Measurements from ENCODE around the gene TMEM44. TPM values are rescaled to one million over a fixed set of nuclear protein-coding genes. Genes with fewer than 3 reads are reported as not detected.

The TMEM44 gene
- total and polyA plus RNA-seq, 9 of the 15 experiments (the other 6 are each of a cell fraction or from before 2014, with no cell fraction given) = 0.53 to 18.1 (median 11.3) TPM

GRCh38 chr3:194586836-194587235, 46.4 kb downstream of the TMEM44 start:
- Histone ChIP-seq H3K79me2 (ENCODE audit: control insufficient read depth, insufficient read depth, low read length) (peaks cover 13% of the 10 kb centered on the region), H2AFZ (ENCODE audit: low read depth, low read length) (no peak overlapping the region), H3K4me1 (replicated peaks in 1 of 2; ENCODE audit: control insufficient read depth in 2 of 2, insufficient read depth in 2 of 2, low read length in 2 of 2) (peaks cover 5 to 11% of the 10 kb centered on the region in 2 experiments; a peak in 4 of 5 replicates), H3K27me3 (ENCODE audit: control insufficient read depth in 2 of 2, insufficient read depth in 2 of 2, low read length in 2 of 2) (no peaks in the 10 kb centered on the region), H4K20me1 (replicated peaks; ENCODE audit: control insufficient read depth, insufficient read depth, low read length) (no peaks in the 10 kb centered on the region), H3K9me1 (ENCODE audit: control insufficient read depth, insufficient read depth, low read length) (no peaks in the 10 kb centered on the region), H3K4me3 (no peak overlapping the region), H3K9ac (ENCODE audit: insufficient read depth in 1 of 2, low read depth in 2 of 2, low read length in 2 of 2) (no peak overlapping the region), H3K9me3 (replicated peaks; ENCODE audit: control insufficient read depth, insufficient read depth, low read depth, low read length) (no peaks in the 10 kb centered on the region), H3K36me3 (ENCODE audit: control insufficient read depth, insufficient read depth, low read length) (peaks cover 20% of the 10 kb centered on the region; the same call in 2 of the 3 replicates), H3K27ac (ENCODE audit: extremely low read depth, low read depth, low read length) (no peak overlapping the region), H3K4me2 (ENCODE audit: insufficient read depth, low read length) (no peak overlapping the region)
- no peak for TF ChIP-seq PYGO2 (tag; IDR thresholded peaks at IDR 0.05)
- no peak for TF ChIP-seq XRCC4 (IDR thresholded peaks at IDR 0.05; ENCODE audit: extremely low read depth, insufficient read depth, insufficient read length)
- TF ChIP-seq SNAPC5 (CRISPR knock-in tag; IDR thresholded peaks at IDR 0.05) = no peak
- WGBS (ENCODE audit: insufficient coverage, low coverage, missing lambda C conversion rate) = 67% methylated on average over 2 of the region's 2 CpGs
- ATAC-seq = no peak
- DNase-seq (ENCODE audit: extremely low read depth in 1 of 4, low spot score in 3 of 4) = no peak
- in situ Hi-C loops (cut with MboI) (loop anchor here (10.0 kb wide), 1 partner anchor 252 kb away; no protein-coding TSS in a partner anchor), intact Hi-C loops (cut with micrococcal nuclease) (no loop called here)
- POLR2A ChIA-PET = interaction anchor here (0.5 to 1.6 kb wide), 2 partner anchors 9 to 323 kb away, joined by 3 to 7 read pairs; no protein-coding TSS in a partner anchor
- BruUV-seq (replicated peaks) = no TSS peak
- CTCF ChIA-PET (ENCODE audit: low intra/inter-chr PET ratio) = no interaction called here
- no peak for FAIRE-seq

GRCh38 chr3:194585880-194586281, 47.3 kb downstream of the TMEM44 start:
- H4K20me1 ChIP-seq (replicated peaks; ENCODE audit: control insufficient read depth, insufficient read depth, low read length) = no peaks in the 10 kb centered on the region
- no peak overlapping the region for H2AFZ ChIP-seq (ENCODE audit: low read depth, low read length)
- 71% methylated on average over 5 of the region's 5 CpGs for WGBS (ENCODE audit: insufficient coverage, low coverage, missing lambda C conversion rate)
- ATAC-seq (peak; percentile 20), FAIRE-seq (no peak), DNase-seq (ENCODE audit: extremely low read depth in 1 of 4, low spot score in 3 of 4) (peak in 2 of 4 experiments; percentile 30 to 50)
- H3K9ac ChIP-seq (ENCODE audit: insufficient read depth in 1 of 2, low read depth in 2 of 2, low read length in 2 of 2) = no peak overlapping the region
- peaks cover 5 to 11% of the 10 kb centered on the region in 2 experiments; a peak in 4 of 5 replicates for H3K4me1 ChIP-seq (replicated peaks in 1 of 2; ENCODE audit: control insufficient read depth in 2 of 2, insufficient read depth in 2 of 2, low read length in 2 of 2)
- peaks cover 20% of the 10 kb centered on the region; the same call in 2 of the 3 replicates for H3K36me3 ChIP-seq (ENCODE audit: control insufficient read depth, insufficient read depth, low read length)
- H3K4me3 ChIP-seq = no peak overlapping the region
- H3K27ac ChIP-seq (ENCODE audit: extremely low read depth, low read depth, low read length) = no peak overlapping the region
- H3K9me3 ChIP-seq (replicated peaks; ENCODE audit: control insufficient read depth, insufficient read depth, low read depth, low read length) = no peaks in the 10 kb centered on the region
- TF ChIP-seq HNRNPL (IDR thresholded peaks at IDR 0.05; ENCODE audit: low read depth, low read length) (no peak), RBM15 (IDR thresholded peaks at IDR 0.05; ENCODE audit: insufficient read depth, low read length) (no peak), ZNF212 (CRISPR knock-in tag; IDR thresholded peaks at IDR 0.05) (no peak), CREB3 (tag; conservative IDR thresholded peaks at IDR 0.05; ENCODE audit: low read depth) (no peak), ZNF224 (CRISPR knock-in tag; IDR thresholded peaks at IDR 0.05) (no peak), NCOA4 (IDR thresholded peaks at IDR 0.05; ENCODE audit: partially characterized antibody) (no peak)
- H3K27me3 ChIP-seq (ENCODE audit: control insufficient read depth in 2 of 2, insufficient read depth in 2 of 2, low read length in 2 of 2) = no peaks in the 10 kb centered on the region
- POLR2A ChIA-PET = interaction anchor here (0.6 to 1.6 kb wide), 3 partner anchors 10 to 449 kb away, joined by 3 to 7 read pairs (median 3); no protein-coding TSS in a partner anchor
- peaks cover 13% of the 10 kb centered on the region for H3K79me2 ChIP-seq (ENCODE audit: control insufficient read depth, insufficient read depth, low read length)
- in situ Hi-C loops (cut with MboI) (loop anchor here (10.0 kb wide), 1 partner anchor 251 kb away; no protein-coding TSS in a partner anchor), intact Hi-C loops (cut with micrococcal nuclease) (no loop called here)
- H3K4me2 ChIP-seq (ENCODE audit: insufficient read depth, low read length) = no peak overlapping the region
- H3K9me1 ChIP-seq (ENCODE audit: control insufficient read depth, insufficient read depth, low read length) = no peaks in the 10 kb centered on the region
- BruUV-seq (replicated peaks) = no TSS peak
- CTCF ChIA-PET (ENCODE audit: low intra/inter-chr PET ratio) = no interaction called here
